Stimulated activated CD4-positive, alpha-beta T cell treated with anti-CD3 and anti-CD28 coated beads, TNF-alpha, amount 100 ng/mL, for 24 hours (primary cell): Measurements from ENCODE around the gene ITGB3.
"Not testable (repeated sequence)": the region's sequence is repeated elsewhere in the genome, so short reads cannot be mapped to it uniquely, and the experiment has no call there.

Experiments
- DNase-seq, 3 experiments: peaks; one replicate each; pipeline ENCODE4 v3.0.0-alpha.2; 2020; ENCODE audit warnings: low read depth in 3 of 3

The ITGB3 gene

GRCh38 chr17:47223007-47223406, 30.6 kb upstream of the ITGB3 start:
- no peak for DNase-seq

GRCh38 chr17:47223460-47223859, 30.2 kb upstream of the ITGB3 start:
- DNase-seq, result no peak

- DNase-seq, result not testable (repeated sequence)
These were observed 29.6 kb upstream of the ITGB3 start for GRCh38 chr17:47224077-47224476.

- DNase-seq, result no peak
These were observed 28.7 kb upstream of the ITGB3 start for GRCh38 chr17:47224966-47225365.

- DNase-seq, result no peak
These were observed 28.2 kb upstream of the ITGB3 start for GRCh38 chr17:47225436-47225858.

- no peak for DNase-seq
These were observed 27.5 kb upstream of the ITGB3 start for GRCh38 chr17:47225911-47226688.

GRCh38 chr17:47227862-47228261, 25.8 kb upstream of the ITGB3 start:
- DNase-seq, result no peak

GRCh38 chr17:47229535-47230443, 23.8 kb upstream of the ITGB3 start:
- DNase-seq, result peak; percentile 42 to 73 (median 64)

GRCh38 chr17:47230864-47231263, 22.8 kb upstream of the ITGB3 start:
- DNase-seq, result no peak

GRCh38 chr17:47231334-47231733, 22.3 kb upstream of the ITGB3 start:
- DNase-seq, result no peak

GRCh38 chr17:47231866-47232265, 21.8 kb upstream of the ITGB3 start:
- DNase-seq, result no peak

GRCh38 chr17:47232465-47232864, 21.2 kb upstream of the ITGB3 start:
- no peak for DNase-seq

- DNase-seq, result no peak
These were observed 18.1 kb upstream of the ITGB3 start for GRCh38 chr17:47235506-47235905.

GRCh38 chr17:47235923-47236322, 17.7 kb upstream of the ITGB3 start:
- DNase-seq, result no peak

GRCh38 chr17:47237841-47238240, 15.8 kb upstream of the ITGB3 start:
- no peak for DNase-seq

- DNase-seq, result no peak
These were observed 15.2 kb upstream of the ITGB3 start for GRCh38 chr17:47238321-47239010.

- DNase-seq, result no peak
These were observed 14.0 kb upstream of the ITGB3 start for GRCh38 chr17:47239619-47239966.

GRCh38 chr17:47239967-47240651, 13.5 kb upstream of the ITGB3 start:
- no peak for DNase-seq

GRCh38 chr17:47240806-47241205, 12.8 kb upstream of the ITGB3 start:
- no peak for DNase-seq

GRCh38 chr17:47242648-47243047, 11.0 kb upstream of the ITGB3 start:
- DNase-seq, result no peak

- no peak for DNase-seq
These were observed 9.7 kb upstream of the ITGB3 start for GRCh38 chr17:47243737-47244598.
